Caco-2 (cell line): ENCODE results near the gene RAB13. TPM values are rescaled to one million over a fixed set of nuclear protein-coding genes. Genes with fewer than 3 reads are reported as not detected.

Source experiments
- BruUV-seq: library from RNA; stranded (reverse); fragments of 400-500 nt; replicated peaks from 2 replicates; lab custom pipeline; 2021; lab: Mats Ljungman, UMichigan
- CTCF ChIA-PET: fragments of 300-600 bp; sonication (Branson Sonifier 250); formaldehyde crosslinking; loops from one replicate; lab custom pipeline; 2022; ENCODE audit warnings: antibody characterized with exemption; lab: Charles Lee
- POLR2A ChIA-PET: fragments of 300-600 bp; sonication (Branson Sonifier 250); formaldehyde crosslinking; loops from one replicate; lab custom pipeline; 2022; ENCODE audit warnings: antibody characterized with exemption; lab: Charles Lee
- DNase-seq, 2 experiments: peaks; one replicate each; pipeline versions ENCODE4 v3.0.0 to v3.0.0-alpha.2; 2020 to 2022
- H3K27me3 ChIP-seq: replicated peaks from 2 replicates; pipeline ENCODE4 v1.6.0; 2011; ENCODE audit warnings: low read length; ENCODE audit not compliant: control insufficient read depth, insufficient read depth
- H3K36me3 ChIP-seq: 2 replicates; pipeline ENCODE4 v1.5.1; 2011; ENCODE audit warnings: low read length; ENCODE audit not compliant: control insufficient read depth, insufficient read depth
- H3K4me1 ChIP-seq: fragments of 250-450 bp; sonication (Bioruptor Pico); 2 replicates; pipeline ENCODE4 v1.5.1; 2020; ENCODE audit warnings: mild to moderate bottlenecking
- H3K4me3 ChIP-seq: 2 replicates; pipeline ENCODE4 v1.5.1; 2011; ENCODE audit warnings: low read depth, mild to moderate bottlenecking, control low read depth, low read length
- H3K9me3 ChIP-seq: fragments of 250-450 bp; sonication (Bioruptor Pico); 2 replicates; pipeline ENCODE4 v1.5.1; 2020; ENCODE audit warnings: mild to moderate bottlenecking, moderate library complexity
- H3K27ac Mint-ChIP-seq: one replicate; pipeline ENCODE4 v1.8.0; 2022; ENCODE audit warnings: mixed read lengths; ENCODE audit not compliant: unreplicated experiment
- H3K27me3 Mint-ChIP-seq: one replicate; pipeline ENCODE4 v1.8.0; 2022; ENCODE audit warnings: mixed read lengths; ENCODE audit not compliant: insufficient read depth, unreplicated experiment
- H3K36me3 Mint-ChIP-seq: one replicate; pipeline ENCODE4 v1.8.0; 2022; ENCODE audit warnings: mild to moderate bottlenecking, mixed read lengths; ENCODE audit not compliant: insufficient read depth, unreplicated experiment
- H3K4me1 Mint-ChIP-seq: one replicate; pipeline ENCODE4 v1.8.0; 2022; ENCODE audit warnings: low read depth, mixed read lengths; ENCODE audit not compliant: unreplicated experiment
- H3K4me3 Mint-ChIP-seq: one replicate; pipeline ENCODE4 v1.8.0; 2022; ENCODE audit warnings: mild to moderate bottlenecking, moderate library complexity, mixed read lengths; ENCODE audit not compliant: unreplicated experiment
- H3K9me3 Mint-ChIP-seq: one replicate; pipeline ENCODE4 v1.8.0; 2022; ENCODE audit warnings: mixed read lengths; ENCODE audit not compliant: unreplicated experiment
- CTCF ChIP-seq, 2 experiments: fragments of 200-600 bp in 1 of 2; IDR thresholded peaks; 1 replicate in 1 of 2; 2 replicates in 1 of 2; pipeline versions ENCODE4 v1.5.1 to v1.8.0; 2011 to 2022; ENCODE audit warnings: antibody characterized with exemption in 1 of 2, control low read depth in 1 of 2, inconsistent platforms in 1 of 2, low read depth in 1 of 2, low read length in 1 of 2, mild to moderate bottlenecking in 1 of 2, moderate library complexity in 1 of 2; ENCODE audit not compliant: insufficient read depth in 1 of 2, severe bottlenecking in 1 of 2, unreplicated experiment in 1 of 2
- intact Hi-C: fragments of 100-400 bp; cut with micrococcal nuclease; formaldehyde crosslinking; loops from one replicate; pipeline ENCODE4 v1.10.0; 2022; ENCODE audit not compliant: unreplicated experiment
- microRNA-seq: library from miRNA; unstranded; fragments of <30 nt; microRNA quantifications from one replicate; pipeline ENCODE4 v1.2.0, GENCODE V29; 2022
- total RNA-seq: library from RNA; stranded (reverse); gene quantifications from 2 replicates; pipeline ENCODE4 v1.2.3, GENCODE V29; 2022

RAB13 gene
- total RNA-seq, 1 experiment from 2014 or later: 79.3 TPM

GRCh38 chr1:153933430-153933829, 52.7 kb downstream of the RAB13 start:
- Mint-ChIP-seq H3K27ac (no peak overlapping the region), H3K4me3 (no peak overlapping the region), H3K36me3 (peaks cover 39% of the 10 kb centered on the region), H3K4me1 (no peaks in the 10 kb centered on the region), H3K9me3 (no peaks in the 10 kb centered on the region), H3K27me3 (no peaks in the 10 kb centered on the region)
- TF ChIP-seq CTCF (IDR thresholded peaks at IDR 0.05; ENCODE audit: insufficient read depth in 1 of 2, low read depth in 1 of 2, low read length in 1 of 2, severe bottlenecking in 1 of 2, unreplicated experiment in 1 of 2): no peak
- no peak for DNase-seq
- no TSS peak for BruUV-seq
- ChIA-PET POLR2A (no interaction called here), CTCF (no interaction called here)
- peaks cover 8% of the 10 kb centered on the region for H3K36me3 ChIP-seq
- intact Hi-C loops: no loop called here
- H3K4me1 ChIP-seq: no peaks in the 10 kb centered on the region
- H3K9me3 ChIP-seq: no peaks in the 10 kb centered on the region
- no peaks in the 10 kb centered on the region for H3K27me3 ChIP-seq
- H3K4me3 ChIP-seq: no peak overlapping the region

- Mint-ChIP-seq H3K36me3 (peaks cover 32% of the 10 kb centered on the region), H3K4me3 (no peak overlapping the region), H3K27ac (no peak overlapping the region), H3K4me1 (no peaks in the 10 kb centered on the region), H3K27me3 (no peaks in the 10 kb centered on the region), H3K9me3 (no peaks in the 10 kb centered on the region)
- ChIA-PET POLR2A (no interaction called here), CTCF (no interaction called here)
- no peaks in the 10 kb centered on the region for H3K27me3 ChIP-seq
- intact Hi-C loops: no loop called here
- H3K36me3 ChIP-seq: peaks cover 7% of the 10 kb centered on the region
- no peak overlapping the region for H3K4me3 ChIP-seq
- no peak for TF ChIP-seq CTCF (IDR thresholded peaks at IDR 0.05; ENCODE audit: insufficient read depth in 1 of 2, low read depth in 1 of 2, low read length in 1 of 2, severe bottlenecking in 1 of 2, unreplicated experiment in 1 of 2)
- no peaks in the 10 kb centered on the region for H3K4me1 ChIP-seq
- DNase-seq: no peak
- no peaks in the 10 kb centered on the region for H3K9me3 ChIP-seq
- BruUV-seq: no TSS peak
Observed at GRCh38 chr1:153932156-153933131, 53.7 kb downstream of the RAB13 start.

Small RNA genes within 50 kb of the gene (microRNA-seq; reads per million reads assigned to microRNA genes)
- gene MIR6737: not detected

Other genes starting within 250 kb of the RAB13 start
- gene SLC27A3, start 210.9 kb downstream of the RAB13 start, total RNA-seq: 22.8 and 27.2 TPM in 2 replicates
- gene GATAD2B, start 63.4 kb downstream of the RAB13 start, total RNA-seq: 38.0 and 42.6 TPM in 2 replicates
- 78.2 and 79.0 TPM in 2 replicates for gene DENND4B, start 39.6 kb downstream of the RAB13 start, total RNA-seq
- gene CRTC2, start 27.7 kb downstream of the RAB13 start, total RNA-seq: 24.4 and 30.8 TPM in 2 replicates
- gene SLC39A1, start 22.8 kb downstream of the RAB13 start, total RNA-seq: 135 and 150 TPM in 2 replicates
- gene CREB3L4, start 18.4 kb downstream of the RAB13 start, total RNA-seq: 9.0 and 9.8 TPM in 2 replicates
- 123 and 124 TPM in 2 replicates for gene JTB, start 8.7 kb downstream of the RAB13 start, total RNA-seq
- gene RPS27, start 4.4 kb upstream of the RAB13 start, total RNA-seq: 2,648 and 2,676 TPM in 2 replicates
- gene NUP210L, start 168.7 kb upstream of the RAB13 start, total RNA-seq: 0.07 and 0.19 TPM in 2 replicates
- 681 and 698 TPM in 2 replicates for gene TPM3, start 205.8 kb upstream of the RAB13 start, total RNA-seq
- gene CFAP141, start 220.0 kb upstream of the RAB13 start, total RNA-seq: not detected in 2 replicates
- 195 and 198 TPM in 2 replicates for gene UBAP2L, start 234.6 kb upstream of the RAB13 start, total RNA-seq